Measurements from ENCODE around the gene CORT. TPM values are rescaled to one million over a fixed set of nuclear protein-coding genes. Genes with fewer than 3 reads are reported as not detected.

CORT gene
- total RNA-seq, 3 donors from 2014 or later: 0.29 to 0.64 TPM; not detected in 1

GRCh38 chr1:10428984-10429383, 20.8 kb upstream of the CORT start:
- Histone ChIP-seq H3K27ac (no peak overlapping the region), H3K36me3 (no peaks in the 10 kb centered on the region), H3K9me3 (no peaks in the 10 kb centered on the region), H3K27me3 (no peaks in the 10 kb centered on the region), H3K4me3 (no peak overlapping the region), H3K4me1 (peaks cover 0 to 5% of the 10 kb centered on the region in 2 donors)
- no peak for TF ChIP-seq POLR2A (IDR thresholded peaks at IDR 0.05)
- TF ChIP-seq CTCF (IDR thresholded peaks at IDR 0.05): no peak
- TF ChIP-seq POLR2AphosphoS5 (IDR thresholded peaks at IDR 0.05): no peak
- intact Hi-C loops (cut with DNase I; ENCODE audit: low total_unique reads): loop anchor here (10.0 kb wide), 1 partner anchor 54 kb away; no protein-coding TSS in a partner anchor
- DNase-seq (ENCODE audit: low spot score in 2 of 2): no peak

- Histone ChIP-seq H3K9me3 (no peaks in the 10 kb centered on the region), H3K36me3 (no peaks in the 10 kb centered on the region), H3K27ac (peak overlapping the region; percentile 50 to 70), H3K4me3 (peak overlapping the region; percentile 65 to 79 (median 72)), H3K27me3 (no peaks in the 10 kb centered on the region), H3K4me1 (peaks cover 0 to 5% of the 10 kb centered on the region in 2 donors)
- TF ChIP-seq POLR2AphosphoS5 (IDR thresholded peaks at IDR 0.05) (no peak), POLR2A (IDR thresholded peaks at IDR 0.05) (no peak)
- DNase-seq (ENCODE audit: low spot score in 2 of 2): no peak
- intact Hi-C loops (cut with DNase I; ENCODE audit: low total_unique reads): loop anchor here (10.0 kb wide), 1 partner anchor 55 kb away; no protein-coding TSS in a partner anchor
Measured at GRCh38 chr1:10429868-10430215, 20.0 kb upstream of the CORT start.

GRCh38 chr1:10430216-10431069, 19.4 kb upstream of the CORT start, which contains the start of gene CENPS:
TSS of gene CENPS (plus strand) at chr1:10430433. CDS start at chr1:10430518, 85 bp downstream.
- H3K9me3 ChIP-seq: no peaks in the 10 kb centered on the region
- peak within 1 kb of the TSS; percentile 65 to 79 (median 72) for H3K4me3 ChIP-seq
- H3K4me1 ChIP-seq: peaks cover 0 to 5% of the 10 kb centered on the region in 2 donors
- H3K27me3 ChIP-seq: no peaks in the 10 kb centered on the region
- intact Hi-C loops (cut with DNase I; ENCODE audit: low total_unique reads): no loop called here
- H3K36me3 ChIP-seq: no peaks in the 10 kb centered on the region
- peak within 1 kb of the TSS; percentile 50 to 70 for H3K27ac ChIP-seq
- peak; percentile 64 to 78 for DNase-seq (ENCODE audit: low spot score in 2 of 2)
- TF ChIP-seq POLR2A (IDR thresholded peaks at IDR 0.05): no peak
- peak; percentile 92 to 99 (median 96) for TF ChIP-seq CTCF (IDR thresholded peaks at IDR 0.05)
- TF ChIP-seq POLR2AphosphoS5 (IDR thresholded peaks at IDR 0.05): peak; percentile 53 to 75 (median 62)

GRCh38 chr1:10431070-10431730, 18.6 kb upstream of the CORT start:
- H3K9me3 ChIP-seq: no peaks in the 10 kb centered on the region
- DNase-seq (ENCODE audit: low spot score in 2 of 2): no peak
- peak overlapping the region; percentile 65 to 79 (median 72) for H3K4me3 ChIP-seq
- intact Hi-C loops (cut with DNase I; ENCODE audit: low total_unique reads): no loop called here
- H3K4me1 ChIP-seq: peaks cover 0 to 5% of the 10 kb centered on the region in 2 donors
- peak overlapping the region; percentile 50 to 70 for H3K27ac ChIP-seq
- no peak for TF ChIP-seq POLR2A (IDR thresholded peaks at IDR 0.05)
- TF ChIP-seq CTCF (IDR thresholded peaks at IDR 0.05): no peak
- no peak for TF ChIP-seq POLR2AphosphoS5 (IDR thresholded peaks at IDR 0.05)
- no peaks in the 10 kb centered on the region for H3K36me3 ChIP-seq
- no peaks in the 10 kb centered on the region for H3K27me3 ChIP-seq

- TF ChIP-seq CTCF (IDR thresholded peaks at IDR 0.05) (no peak), POLR2AphosphoS5 (IDR thresholded peaks at IDR 0.05) (no peak), POLR2A (IDR thresholded peaks at IDR 0.05) (no peak)
- intact Hi-C loops (cut with DNase I; ENCODE audit: low total_unique reads): no loop called here
- Histone ChIP-seq H3K36me3 (no peaks in the 10 kb centered on the region), H3K4me3 (no peak overlapping the region), H3K27ac (no peak overlapping the region), H3K4me1 (peaks cover 0 to 5% of the 10 kb centered on the region in 2 donors), H3K9me3 (no peaks in the 10 kb centered on the region), H3K27me3 (no peaks in the 10 kb centered on the region)
- no peak for DNase-seq (ENCODE audit: low spot score in 2 of 2)
Measured at GRCh38 chr1:10432910-10433700, 16.7 kb upstream of the CORT start.

Measured in breast epithelium (tissue), 4 donors.